Middle frontal gyrus (tissue), 1 donor: Measurements from ENCODE around the gene SLC6A2.

Experiments used
- DNase-seq: peaks from one replicate; pipeline ENCODE4 v3.0.0-alpha.2; 2015; ENCODE audit warnings: low spot score; ENCODE audit errors: extremely low spot score

Gene SLC6A2

DNA sequence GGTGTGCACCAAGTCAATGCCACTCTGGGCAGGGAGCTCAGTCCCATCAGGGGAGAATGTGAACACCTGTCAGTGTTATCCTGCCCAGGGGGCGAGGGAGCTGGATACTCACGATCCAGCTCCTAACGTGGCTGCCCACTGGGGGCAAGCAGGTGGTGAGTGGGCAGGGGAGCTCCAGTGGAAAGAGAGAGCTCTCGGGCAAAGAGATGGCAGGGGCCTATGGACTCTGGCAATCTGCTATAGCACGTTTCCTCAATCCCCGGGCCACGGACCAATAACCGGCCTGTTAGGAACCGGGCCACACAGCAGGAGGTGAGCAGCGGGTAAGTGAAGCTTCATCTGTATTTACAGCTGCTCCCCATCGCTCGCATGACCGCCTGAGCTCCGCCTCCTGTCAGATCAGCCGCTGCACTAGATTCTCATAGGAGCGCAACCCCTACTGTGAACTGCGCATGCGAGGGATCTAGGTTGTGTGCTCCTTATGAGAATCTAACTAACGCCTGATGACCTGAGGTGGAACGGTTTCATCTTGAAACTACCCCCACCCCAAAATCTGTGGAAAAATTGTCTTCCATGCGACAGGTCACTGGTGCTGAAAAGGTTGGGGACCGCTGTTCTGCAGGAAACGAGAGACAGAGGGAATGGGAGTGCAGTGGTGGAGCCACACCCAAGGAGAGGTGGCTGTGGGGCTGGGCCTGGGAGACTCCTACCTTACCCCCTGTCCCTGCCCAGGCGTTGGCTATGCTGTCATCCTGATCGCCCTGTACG is 15.6 kb downstream of the SLC6A2 start:
- no peak for DNase-seq

DNA sequence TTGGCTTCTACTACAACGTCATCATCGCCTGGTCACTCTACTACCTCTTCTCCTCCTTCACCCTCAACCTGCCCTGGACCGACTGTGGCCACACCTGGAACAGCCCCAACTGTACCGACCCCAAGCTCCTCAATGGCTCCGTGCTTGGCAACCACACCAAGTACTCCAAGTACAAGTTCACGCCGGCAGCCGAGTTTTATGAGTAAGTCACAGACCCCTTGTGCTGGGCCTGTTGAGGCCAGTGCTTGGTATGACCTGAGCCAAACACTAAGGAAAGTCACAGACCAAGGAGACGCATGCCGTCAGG is 16.1 kb downstream of the SLC6A2 start:
- DNase-seq: no peak

DNA sequence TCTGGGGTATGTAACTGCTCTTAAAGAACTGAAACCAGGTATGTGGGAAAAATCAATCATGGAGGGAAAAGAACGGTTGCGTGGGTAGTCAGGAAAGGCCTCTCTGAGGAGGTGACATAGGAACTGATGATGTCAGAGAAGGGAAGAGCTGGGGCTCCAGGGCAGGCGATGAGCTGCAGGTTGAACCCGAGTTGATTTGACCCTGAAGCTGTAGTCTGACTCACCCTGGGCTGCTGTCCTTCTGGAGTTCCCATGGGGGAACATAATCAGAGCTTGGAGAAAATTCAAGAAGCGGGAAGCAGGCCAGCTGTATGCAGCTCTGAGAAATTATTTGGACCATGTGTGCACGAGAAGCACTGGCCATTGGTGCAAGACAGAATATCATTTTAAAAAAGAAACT is 16.7 kb downstream of the SLC6A2 start:
- DNase-seq: no peak

DNA sequence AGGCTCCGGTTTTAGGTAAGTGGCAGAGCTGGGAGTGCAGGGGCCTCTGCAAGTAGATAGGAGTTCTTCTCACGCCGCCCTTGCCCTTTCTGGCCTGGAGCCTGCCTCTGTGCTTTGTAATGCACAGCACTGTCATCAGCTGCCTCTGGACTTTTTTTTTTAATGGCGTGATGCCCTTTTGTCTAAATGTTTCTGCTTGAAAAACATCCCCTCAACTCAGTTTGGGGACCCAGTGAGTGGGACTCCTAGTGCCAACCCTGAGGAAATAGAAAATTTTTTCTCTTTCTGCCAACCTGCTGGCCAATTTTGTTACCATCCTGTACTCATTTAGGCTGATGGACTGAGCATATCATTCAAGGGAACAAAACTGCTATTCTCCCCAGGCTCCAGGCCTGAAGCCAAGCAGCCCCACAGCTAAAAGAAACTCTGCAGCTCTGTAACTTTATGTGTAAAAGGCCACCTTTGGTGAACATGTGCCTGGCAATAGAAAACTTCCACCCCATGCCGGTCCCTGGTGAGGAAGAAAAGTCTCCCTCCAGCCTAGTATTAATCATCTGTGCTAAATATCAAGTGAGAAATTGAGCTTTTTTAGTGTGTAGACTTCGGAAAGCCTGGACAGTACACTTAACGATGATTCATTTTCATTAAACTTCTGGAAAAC is 22.5 kb downstream of the SLC6A2 start:
- DNase-seq: peak; percentile 70

DNA sequence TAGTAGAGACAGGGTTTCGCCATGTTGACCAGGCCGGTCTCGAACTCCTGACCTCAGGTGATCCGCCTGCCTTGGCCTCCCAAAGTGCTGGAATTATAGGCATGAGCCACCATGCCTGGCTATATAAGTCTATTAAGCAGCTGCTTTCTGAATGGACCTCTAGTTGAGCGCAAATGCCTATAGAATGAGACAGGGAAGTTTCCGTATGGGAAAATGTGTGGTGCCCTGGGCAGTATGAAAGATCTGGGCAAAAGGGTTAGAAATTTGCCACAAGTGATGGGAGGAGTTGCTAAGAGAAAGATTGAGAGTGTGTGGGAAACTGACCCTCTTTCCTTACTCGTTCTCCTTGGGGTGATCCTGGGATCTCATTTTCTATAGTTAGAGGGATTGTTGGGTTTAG is 26.3 kb downstream of the SLC6A2 start:
- no peak for DNase-seq

DNA sequence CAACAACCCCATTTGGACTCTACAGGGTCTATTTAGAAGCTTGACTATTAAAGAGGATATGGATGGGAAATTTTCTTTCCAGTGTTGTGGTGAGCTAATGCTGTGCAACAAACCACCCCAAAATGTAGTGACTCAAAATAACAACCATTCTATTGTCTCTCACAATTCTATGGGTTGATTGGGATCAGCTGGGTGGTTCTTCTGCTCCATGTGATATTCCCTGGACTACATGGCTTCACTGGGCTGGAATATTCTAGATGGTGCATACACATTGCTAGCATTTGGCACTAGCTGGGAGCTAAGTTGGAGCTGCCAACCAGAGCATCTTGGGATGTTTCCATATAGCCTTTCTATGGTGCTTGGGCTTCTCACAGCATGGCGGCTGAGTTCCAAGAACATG is 30.2 kb downstream of the SLC6A2 start:
- no peak for DNase-seq

DNA sequence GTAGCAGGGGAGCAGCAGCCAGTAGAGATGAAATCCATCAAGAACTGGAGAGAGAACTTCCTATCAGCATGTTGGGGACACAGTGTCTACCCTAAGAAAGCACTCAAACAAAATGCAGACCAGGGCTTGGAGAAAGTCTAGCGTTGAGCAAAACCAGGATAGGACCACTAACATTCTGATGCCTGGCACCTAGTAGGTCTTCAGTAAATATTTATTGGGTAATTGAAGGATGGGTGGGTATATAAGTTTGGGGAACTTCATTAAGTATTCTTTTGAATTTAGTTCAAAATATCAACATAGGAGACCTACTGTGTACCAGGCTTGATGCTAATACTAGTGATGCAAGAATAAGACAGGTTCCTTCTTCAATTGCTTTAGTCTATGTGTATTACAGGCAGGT is 30.9 kb downstream of the SLC6A2 start:
- DNase-seq: no peak

DNA sequence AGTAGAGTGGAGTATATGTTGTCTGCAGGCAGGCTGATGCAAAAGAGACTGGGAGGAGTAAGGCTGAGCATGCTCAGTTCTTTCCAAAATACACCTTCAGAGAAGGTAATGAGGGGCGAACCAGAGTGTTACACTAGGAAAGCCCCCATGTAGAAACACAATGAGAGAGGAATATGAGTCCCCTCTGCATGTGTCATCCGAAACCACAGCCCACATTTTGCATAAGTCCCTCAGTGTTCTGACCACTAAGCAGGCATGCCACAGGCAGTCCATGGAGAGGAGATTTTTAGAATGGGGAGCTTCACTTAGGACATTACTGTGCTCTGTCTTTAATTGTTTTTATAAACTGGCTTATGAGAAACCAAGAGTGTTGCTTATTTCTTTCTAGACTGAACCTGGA is 32.0 kb downstream of the SLC6A2 start:
- no peak for DNase-seq

DNA sequence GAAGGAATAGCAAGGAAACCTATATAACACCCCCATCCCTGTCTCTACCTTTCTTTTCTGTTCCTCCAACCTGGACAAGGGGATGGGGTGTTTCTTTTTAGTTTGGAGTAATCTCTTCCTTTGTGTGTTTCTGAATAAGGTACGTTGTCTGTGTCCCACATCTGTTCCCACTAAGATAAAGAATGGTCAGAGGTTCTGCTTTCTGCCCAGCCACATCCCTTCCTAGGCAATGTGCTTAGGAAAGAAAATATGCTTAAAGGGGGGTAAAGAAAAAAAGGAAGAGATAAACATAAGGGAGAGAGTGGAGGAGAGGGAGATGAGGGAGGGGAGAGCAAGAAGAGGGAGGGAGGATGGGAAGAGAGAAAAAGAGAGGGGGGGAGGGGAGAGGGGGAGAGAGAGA is 35.1 kb downstream of the SLC6A2 start:
- no peak for DNase-seq

DNA sequence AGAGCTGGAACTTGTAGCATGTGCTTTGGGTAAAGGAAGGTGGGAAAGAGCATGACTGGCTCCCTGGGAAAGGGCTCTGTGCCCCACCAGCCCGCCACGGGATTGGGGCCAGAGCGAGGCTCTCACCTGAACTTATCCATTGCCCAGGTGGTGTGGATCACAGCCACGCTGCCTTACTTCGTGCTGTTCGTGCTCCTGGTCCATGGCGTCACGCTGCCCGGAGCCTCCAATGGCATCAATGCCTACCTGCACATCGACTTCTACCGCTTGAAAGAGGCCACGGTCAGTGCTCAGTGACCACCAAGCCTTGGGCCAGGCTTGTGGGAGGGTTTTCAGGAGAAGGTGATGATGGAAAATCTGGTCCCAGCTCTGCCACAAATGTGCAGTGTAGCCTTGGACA is 36.0 kb downstream of the SLC6A2 start:
- DNase-seq: no peak

DNA sequence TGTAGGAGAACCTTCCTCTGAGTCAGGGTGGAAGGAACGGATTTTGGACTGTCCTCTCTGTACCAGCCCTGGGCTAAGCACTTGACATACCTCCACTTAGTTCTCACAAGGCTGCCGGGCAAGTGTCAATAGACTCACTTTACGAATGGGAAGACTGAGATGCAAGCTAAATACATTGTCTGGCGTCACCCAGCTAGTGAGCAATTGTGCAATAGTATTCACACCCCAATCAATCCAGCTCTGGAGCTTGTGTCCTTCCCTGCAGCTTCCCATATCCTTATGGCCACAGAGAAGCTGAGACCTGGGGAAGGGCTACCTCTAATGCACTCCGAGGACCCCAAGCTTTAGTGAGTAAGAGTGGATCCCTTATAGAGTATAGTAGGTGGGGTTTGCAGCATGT is 39.8 kb downstream of the SLC6A2 start:
- DNase-seq: no peak

DNA sequence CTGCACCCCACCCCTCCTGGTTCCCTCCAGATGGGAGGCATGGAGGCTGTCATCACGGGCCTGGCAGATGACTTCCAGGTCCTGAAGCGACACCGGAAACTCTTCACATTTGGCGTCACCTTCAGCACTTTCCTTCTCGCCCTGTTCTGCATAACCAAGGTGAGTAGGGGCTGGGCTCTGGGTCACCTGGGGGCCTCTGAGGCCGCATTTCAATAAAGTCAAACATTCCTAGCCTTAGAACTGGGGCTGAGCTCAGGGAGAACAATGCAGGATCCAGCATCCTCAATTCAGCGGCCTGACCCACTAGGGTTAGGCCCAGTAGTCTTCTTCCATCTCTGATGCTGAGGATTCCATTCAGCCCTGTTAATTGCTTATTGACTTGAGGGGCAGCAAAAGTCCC is 42.1 kb downstream of the SLC6A2 start:
- no peak for DNase-seq

DNA sequence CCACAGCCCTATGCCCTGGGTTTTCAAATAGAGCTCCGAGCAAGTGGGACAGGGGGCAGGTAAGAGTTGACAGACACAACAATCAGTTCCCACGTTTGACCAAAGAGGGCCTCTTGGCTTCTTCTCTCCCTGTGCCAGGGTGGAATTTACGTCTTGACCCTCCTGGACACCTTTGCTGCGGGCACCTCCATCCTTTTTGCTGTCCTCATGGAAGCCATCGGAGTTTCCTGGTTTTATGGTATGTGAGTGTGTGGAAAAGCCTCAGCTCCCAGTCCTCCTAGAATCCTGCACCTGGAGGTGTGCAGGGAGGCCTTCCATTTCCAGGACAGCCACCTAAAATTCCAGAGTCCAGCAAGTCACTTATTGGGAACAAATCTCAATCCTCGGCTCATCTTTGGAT is 42.5 kb downstream of the SLC6A2 start:
- DNase-seq: no peak

DNA sequence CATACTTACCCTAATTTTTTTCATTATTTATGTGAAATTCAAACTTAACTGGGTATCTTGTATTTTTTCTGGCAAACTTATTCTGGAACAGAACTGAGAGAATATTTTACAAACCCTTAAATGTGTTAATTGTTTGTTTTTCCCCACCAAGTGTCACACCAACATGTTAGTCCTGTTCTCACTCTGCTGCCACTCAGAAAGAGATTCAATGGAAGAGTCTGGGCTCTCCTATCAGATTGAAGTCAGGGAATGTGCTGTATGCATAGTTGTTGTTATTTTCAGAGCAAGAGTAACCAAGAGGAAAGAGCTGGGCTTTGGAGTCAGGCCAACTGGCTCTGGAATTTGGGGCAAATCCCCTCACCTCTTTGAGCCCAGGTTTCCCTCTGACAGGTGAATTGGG is 43.2 kb downstream of the SLC6A2 start:
- no peak for DNase-seq

DNA sequence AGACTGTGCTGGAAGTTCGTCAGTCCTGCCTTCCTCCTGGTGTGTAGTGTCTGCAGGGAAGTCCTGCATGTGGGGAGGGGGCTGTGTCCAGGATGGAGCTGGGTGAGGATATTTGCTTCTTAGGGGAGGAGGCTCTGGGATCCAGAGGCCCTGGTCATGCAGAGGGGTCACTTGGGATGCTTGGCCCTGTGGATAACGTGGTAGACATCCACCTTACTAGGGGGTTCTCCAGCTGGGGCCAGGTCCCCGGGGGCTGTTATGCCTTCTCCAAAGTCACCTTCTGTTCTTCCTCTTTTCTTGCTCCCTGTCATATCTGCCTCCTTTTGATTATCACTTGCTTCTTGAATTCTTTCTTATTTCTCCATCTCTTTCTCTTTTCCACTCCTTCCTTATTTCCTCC is 43.8 kb downstream of the SLC6A2 start:
- DNase-seq: no peak

DNA sequence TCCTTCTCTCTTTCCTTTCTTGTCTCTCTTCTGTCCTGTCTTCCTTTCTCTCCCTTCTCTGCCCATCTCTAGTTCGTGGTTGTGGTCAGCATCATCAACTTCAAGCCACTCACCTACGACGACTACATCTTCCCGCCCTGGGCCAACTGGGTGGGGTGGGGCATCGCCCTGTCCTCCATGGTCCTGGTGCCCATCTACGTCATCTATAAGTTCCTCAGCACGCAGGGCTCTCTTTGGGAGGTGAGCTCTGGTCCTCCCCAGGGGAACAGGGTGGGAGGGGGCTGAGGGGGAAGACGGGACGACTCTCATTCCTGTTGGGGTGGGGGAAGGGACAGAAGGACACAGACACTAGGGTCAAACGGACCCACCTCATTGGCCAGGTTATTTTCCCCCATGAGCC is 44.3 kb downstream of the SLC6A2 start:
- DNase-seq: no peak

DNA sequence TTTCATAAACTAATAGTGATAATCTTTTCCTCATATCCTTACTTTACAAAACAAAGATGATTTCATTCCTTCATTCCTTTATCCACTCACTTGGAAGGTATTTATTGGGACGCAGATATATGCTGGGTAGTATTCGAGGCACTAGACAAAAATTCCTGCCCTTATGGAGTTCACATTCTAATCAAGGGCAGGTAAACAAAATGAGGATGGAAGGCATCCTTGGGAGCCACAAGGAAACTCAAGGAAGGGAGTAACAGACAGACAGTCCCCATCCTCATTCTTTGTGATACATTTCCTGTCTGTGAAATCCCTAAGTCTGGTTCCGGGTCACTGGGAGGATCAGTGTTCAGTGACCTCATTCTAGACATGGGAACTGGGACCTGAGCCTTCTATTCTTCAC is 45.2 kb downstream of the SLC6A2 start:
- no peak for DNase-seq

DNA sequence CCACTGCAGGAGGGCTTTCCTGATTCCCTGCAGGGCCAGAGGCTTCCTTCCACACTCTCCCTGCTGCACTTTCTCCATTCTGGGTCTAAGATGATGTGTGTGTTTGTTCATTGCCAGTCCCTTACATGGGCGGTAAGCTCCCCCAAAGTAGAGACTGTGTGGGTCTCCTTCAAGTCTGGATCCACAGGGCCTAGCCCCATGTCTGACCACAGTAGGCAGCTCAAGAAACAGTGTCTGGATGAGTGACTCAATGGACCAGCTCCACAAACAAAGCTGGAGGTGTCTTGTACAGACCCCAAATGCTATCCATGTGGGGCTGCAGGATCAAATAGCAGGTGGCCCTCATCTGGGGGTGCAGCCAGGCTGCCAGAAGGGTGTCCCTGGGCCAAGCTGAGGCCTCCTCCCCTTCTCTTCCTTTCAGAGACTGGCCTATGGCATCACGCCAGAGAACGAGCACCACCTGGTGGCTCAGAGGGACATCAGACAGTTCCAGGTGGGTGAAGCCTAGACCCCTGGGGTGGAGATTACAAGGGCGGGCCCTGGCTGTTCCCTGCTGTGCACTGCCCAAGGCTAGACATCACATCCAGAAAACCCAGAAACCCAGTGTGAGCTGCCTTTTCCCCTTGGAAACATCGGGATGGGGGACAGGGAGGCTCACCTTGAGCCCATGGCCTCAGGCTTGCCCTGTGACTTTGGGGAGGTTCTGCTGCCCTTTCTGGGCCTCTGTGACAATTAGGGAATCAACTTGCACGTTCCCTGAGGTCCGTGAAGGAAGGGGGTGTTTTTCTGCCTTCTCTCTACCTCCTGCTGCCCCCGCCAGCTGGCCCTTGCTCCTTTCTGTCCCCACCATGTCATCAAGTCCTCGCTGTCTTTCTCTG is 45.9 kb downstream of the SLC6A2 start:
- no peak for DNase-seq

DNA sequence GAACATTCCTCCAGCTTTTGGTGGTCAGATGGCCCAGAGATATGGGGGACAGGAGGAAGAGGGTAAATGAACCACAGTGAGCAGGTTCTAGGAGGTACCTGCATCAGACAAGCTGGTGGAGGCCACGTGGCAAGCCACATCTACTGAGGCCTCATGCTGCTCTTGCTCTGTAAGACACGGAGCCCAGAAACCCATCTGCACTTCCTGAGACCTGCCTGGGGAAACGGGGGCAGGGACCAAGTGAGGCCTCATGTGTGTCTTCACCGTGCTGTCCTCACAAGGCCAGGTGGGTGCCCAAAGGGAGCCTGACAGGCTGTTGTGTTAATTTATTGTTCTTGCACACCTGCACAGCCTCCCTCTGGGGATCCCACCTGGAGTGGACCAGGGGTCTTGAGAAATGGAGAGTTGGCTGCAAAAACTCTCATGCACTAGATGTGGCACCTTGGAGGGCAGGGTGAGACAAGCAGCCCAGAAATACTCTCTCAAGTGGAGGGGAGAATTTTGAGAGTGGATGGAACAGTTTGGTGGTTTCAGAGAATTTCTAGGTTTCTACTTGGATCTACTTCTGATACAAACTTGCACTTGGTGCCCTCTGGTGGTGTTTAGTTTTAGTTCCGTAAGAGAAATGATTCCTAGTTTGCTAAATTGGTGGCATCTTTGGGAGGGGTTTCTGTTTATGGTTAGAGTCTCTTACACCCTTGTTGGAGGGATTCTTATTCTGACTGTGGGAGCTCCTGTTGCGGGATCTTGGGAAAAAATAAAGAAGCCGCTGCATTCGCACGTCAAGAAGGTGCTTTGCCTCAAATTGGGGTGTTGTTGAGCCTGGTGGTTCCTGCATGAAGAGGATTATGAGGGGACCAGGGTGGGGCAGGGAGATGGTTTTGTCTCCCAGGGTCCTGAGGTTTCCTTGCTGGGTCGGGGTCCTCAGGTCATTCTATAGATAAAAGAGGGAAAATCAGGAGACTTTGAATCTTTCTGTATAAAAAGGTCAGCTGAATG is 47.5 kb downstream of the SLC6A2 start:
- peak; percentile 59 for DNase-seq

DNA sequence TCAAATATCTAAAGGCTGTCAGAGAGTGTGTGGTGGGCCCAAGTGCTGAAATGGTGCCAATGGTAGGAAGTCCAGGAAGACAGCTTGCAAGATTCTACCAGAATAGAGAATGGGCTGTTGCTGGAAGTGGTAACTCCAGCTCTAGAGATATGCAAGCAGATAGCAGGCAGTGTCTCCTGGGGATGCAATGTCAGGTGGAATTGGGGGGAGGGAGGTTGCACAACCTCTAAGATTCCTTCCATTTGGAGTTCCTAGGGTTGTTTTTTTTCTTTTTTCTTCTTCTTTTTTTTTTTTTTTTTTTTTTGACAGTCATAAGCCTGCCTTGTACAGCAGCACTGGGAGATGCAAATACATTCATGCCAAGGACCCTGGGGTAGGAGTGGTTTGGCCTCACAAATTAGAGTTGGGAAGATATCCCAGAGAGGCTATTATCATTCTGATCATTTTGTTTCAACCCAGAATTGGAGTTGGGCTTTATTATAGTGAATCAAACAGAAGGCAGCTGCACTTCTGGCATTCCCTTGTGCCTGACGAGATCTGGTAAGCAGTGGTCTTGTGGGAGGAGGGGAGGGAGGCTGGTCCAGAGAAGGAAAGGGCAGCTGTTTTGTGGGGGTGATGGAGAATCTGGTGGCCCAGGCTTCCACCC is 51.1 kb downstream of the SLC6A2 start:
- DNase-seq: no peak

DNA sequence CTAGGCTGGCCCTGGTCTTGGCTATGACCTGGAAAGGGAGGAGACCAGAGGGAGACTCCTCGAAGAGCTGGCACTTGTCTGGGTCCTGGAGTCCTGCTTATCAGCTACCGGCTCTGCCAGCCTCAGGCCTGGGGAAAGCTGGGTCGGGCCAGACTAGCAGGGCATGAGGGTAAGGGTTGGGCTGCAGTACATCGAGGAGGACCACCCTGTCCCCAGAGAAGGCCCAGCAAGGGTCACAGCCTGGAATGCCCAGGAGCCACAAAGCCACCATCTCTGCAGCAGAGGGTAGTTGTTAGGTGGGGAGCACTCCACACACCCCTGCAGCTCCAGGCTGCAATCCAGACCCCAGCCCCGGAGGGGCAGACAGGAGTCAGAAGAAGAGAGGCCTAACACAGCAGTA is 54.0 kb downstream of the SLC6A2 start:
- DNase-seq: no peak
